NCI-H748 (cell line): Measurements from ENCODE around the gene NDUFS7.
"Not testable (repeated sequence)": the region's sequence is repeated elsewhere in the genome, so short reads cannot be mapped to it uniquely, and the experiment has no call there.

Experiments
- DNase-seq: peaks from one replicate; lab custom pipeline; 2025; ENCODE audit not compliant: unreplicated experiment; lab: John Stamatoyannopoulos, UW

NDUFS7 gene

DNA sequence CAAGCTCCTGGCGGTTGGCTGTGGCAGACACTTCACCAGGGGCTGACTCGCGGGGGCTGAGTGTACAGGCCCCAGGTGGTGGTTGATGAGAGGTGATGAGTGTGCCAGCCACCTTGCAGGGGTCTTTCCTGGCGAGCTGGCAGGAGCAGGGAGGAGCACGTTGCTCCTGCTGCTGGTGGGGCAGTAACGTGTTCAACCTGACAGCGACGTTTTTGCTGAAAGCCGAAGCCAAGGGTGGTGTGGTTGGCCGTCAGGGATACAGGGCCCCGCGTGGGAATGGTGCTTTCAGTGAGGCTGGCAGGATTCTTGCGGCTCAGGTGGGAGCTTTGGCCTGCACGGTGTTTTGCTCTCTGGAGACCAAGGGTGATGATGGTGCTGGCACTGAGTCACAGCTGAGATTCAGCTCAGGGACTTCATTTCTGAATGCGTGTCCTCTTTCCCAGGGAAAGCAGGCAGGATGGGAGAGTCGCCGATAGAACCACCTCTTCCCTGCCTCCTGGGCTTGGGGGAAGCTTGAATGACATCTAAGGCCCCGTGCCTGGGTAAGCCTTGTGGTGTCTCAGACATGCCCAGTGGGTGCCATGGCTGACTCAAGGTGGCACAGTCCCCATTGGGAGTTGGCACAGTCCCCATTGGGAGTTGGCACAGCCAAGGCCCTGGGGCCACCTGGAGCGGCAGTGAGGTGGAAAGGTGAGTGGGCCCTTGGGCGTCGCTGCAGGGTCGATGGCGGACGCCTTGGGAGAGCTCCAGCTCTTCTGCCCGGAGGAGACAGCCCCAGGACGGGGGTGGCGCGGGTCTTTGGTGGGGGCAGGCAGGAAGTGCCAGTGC is 32.5 kb downstream of the NDUFS7 start:
- no peak for DNase-seq

DNA sequence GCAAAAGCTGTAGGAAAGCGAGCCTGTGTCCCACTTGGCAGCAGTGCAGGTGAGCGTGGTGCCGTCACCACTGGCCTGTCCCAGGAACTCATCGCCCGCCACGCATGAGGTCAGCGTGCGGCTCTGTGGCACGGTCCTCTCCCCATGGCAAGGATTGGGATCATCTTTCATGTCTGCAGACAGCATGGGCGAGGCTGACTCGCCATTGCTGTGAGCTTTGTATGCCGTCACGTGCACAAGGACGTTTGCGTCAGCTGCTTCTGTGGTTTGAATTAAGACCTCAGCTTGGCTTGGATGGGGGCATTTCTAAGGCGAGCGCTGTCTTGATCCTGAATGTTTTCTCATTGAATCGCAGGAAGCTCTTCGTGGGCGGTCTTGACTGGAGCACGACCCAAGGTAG is 33.4 kb downstream of the NDUFS7 start:
- no peak for DNase-seq

GRCh38 chr19:1417681-1418495 is 34.2 kb downstream of the NDUFS7 start:
- no peak for DNase-seq

DNA sequence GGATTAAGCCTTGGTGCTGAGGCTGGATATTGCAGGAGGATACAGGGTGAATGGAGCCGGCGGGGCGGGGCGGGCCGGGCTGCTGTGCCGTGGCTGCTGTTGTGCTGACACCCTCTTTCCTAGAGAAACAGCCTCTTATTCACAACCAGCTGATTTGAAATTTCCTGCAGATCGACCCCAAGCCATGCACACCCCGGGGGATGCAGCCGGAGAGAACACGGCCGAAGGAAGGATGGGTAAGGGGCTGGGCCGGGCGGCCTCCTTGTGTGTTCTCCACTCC is 34.7 kb downstream of the NDUFS7 start:
- no peak for DNase-seq

GRCh38 chr19:1418951-1419738 is 35.4 kb downstream of the NDUFS7 start:
- no peak for DNase-seq

DNA sequence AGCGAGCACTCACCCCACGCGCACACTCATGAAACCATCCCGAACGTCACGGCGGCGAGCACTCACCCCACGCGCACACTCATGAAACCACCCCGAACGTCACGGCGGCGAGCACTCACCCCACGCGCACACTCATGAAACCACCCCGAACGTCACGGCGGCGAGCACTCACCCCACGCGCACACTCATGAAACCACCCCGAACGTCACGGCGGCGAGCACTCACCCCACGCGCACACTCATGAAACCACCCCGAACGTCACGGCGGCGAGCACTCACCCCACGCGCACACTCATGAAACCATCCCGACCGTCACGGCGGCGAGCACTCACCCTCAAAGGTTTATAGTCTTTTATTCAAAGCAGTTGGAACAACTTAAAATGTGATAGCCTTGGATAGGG is 36.4 kb downstream of the NDUFS7 start:
- DNase-seq: not testable (repeated sequence)

DNA sequence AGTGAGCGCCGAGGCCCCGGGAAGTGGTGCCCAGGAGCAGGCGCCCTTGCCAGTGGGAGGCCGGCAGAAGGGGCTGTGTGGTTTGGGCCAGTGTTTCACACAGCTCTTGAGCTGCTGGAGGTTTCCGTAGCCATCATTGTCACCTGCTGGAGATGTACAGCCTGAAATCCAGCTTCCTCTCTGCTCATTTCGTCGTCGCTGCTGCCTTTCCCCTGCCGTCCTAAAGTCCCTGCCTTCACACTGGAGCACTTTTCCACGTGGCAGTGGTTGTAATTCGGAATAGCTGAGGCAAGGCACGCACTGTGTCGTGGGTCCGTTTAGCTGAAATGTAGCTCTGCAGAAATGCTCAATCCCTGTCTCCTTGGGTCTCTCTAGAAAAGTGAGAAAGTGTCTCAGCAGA is 36.9 kb downstream of the NDUFS7 start:
- no peak for DNase-seq

GRCh38 chr19:1421218-1421957 is 37.7 kb downstream of the NDUFS7 start:
- DNase-seq: no peak

- no peak for DNase-seq
These were observed 38.2 kb downstream of the NDUFS7 start for GRCh38 chr19:1421958-1422305.

DNA sequence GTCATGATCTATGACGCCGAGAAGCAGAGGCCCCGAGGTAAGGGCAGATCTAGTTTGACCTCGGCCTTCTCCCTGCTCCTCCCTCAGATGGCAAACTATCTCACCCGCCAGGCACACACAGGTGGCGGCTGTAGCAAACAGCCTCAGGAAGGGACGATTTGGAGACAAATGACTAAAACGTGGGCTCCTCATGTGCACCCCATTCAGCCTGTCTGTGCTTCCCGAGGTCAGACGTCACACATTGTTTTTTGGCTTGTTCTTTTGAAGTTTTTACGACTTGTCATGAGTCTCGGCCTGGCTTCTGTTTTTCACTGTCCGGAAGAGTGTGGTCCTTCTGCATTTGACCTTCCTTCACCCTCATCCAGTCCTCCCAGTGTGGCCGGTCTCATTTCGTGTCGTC is 38.7 kb downstream of the NDUFS7 start:
- DNase-seq: no peak

DNA sequence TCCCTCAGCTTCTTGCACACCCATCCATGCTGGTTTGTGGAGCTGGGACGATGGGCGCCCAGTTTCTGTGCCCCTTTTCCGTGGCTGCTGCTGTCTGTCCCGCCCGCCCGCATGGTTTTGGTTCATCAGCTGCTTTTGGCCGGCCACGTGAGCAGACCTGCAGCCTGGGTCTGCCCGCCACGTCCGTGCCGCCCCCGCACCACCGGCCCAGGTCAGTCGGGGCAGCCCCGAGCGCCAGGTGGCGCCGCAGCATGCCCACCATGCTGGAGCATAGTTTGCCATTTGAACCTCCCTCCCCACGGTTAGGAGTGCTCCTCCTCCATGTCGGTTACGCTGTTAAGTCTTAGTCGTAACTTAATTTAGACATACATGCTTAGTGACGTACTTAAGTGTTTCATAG is 39.2 kb downstream of the NDUFS7 start:
- DNase-seq: no peak

- DNase-seq: no peak
These were observed 39.9 kb downstream of the NDUFS7 start for GRCh38 chr19:1423436-1424191.

DNA sequence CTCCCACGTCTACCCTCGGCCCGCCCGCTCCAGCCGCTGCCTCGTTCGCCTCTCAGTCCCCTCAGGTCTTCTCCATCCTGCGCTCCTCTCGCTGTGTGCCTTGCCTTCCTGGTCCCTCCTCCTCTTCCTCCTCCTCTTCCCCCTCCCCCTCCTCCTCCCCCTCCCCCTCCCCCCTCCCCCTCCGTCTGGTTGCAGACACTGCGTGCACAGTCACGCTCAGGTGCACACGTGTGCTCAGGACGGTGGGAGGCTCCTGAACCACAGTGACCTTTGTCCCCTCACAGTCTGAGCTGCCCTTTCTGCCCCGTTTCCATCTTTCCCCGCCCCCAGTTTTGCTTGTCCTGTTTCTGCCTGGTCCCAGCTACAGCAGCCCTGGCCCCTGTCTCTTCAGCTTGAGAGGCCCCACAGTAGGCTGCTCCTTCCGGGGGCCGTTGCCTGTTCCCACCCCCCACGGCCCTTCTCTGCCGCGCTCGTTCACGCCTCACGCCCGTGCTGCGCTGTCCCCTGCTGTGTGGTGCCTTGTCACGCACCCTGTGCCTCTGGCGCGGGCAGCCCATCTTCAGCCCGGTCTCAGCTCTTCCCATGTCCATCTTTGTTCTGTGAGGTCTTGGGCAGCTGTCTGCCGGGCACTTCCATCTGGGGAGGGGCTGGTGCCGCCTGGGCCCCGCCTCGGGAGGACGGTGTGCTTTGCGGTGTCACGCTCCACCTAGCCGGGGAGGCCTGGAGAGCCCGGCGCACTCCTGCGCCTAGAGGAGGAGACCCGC is 40.7 kb downstream of the NDUFS7 start:
- DNase-seq: no peak

- no peak for DNase-seq
These were observed 41.6 kb downstream of the NDUFS7 start for GRCh38 chr19:1425102-1425837.

DNA sequence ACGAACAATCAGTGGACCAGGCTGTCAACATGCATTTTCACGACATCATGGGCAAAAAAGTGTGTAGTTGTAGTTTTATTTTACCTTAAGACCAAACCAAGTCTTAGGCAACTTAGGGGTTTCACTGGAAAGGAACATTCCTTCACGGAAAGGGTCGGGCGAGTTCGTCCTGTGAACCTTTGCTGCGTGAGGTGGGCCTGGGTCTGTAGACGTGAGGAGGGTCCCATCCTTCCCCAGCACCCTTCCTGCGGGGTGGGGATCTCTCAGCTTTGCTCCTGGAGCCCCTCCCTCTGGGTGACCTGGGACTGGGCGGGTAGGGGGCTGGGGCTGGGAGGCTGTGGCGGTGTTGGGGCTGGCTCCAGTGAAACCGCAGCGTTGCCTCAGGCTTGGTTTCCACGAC is 42.2 kb downstream of the NDUFS7 start:
- DNase-seq: no peak

DNA sequence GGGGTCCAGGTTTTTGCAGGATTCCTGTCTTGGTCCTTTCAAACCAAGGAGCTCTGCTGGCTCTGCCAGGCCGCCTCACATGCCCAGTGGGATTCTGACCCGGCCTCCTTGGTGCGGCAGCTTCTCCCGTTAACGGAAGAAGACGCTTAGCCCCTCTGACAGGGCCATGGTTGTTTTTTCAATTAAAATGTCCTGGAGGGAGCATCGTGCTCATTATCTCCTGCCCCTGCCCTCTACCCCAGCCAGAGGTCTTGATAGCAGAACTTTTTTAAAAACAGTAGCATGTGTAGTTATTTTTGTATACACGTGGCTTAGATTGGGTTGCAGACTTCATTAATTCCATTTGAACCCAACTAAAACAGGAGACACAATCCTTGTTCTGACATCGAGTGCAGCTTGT is 43.0 kb downstream of the NDUFS7 start:
- no peak for DNase-seq

DNA sequence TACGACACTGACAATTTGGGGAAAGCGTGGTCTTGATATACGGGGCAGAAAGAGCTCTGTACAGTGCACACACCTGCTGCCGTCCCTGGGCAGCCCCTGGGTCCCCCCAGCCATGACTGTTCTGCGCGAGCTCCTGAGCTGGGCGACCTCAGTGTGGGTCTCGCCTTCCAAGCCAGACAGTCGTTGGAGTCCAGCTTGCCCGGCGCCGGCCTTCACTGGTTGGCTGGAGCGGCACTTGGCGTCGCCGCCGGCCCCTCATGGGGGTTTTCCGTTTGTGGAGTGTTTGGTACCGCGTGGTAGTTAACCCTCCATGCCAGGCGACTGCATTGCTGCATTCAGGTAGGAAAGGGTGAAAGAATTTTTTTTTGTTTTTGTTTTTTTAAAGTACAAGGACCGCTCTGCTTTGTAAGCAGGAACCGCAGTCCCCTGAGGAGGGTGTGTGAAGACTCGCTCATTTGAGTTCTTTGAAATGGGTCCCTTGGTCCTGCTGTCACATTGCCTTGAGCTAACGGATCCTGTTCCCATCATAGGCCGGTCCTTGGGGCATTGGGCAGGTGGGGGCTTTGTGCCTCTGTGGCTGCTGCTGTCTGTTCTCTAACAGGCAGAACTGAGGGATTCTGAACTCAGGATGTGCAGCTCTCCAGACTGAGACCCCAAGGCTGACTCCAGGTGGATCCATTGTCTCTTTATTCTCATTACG is 43.7 kb downstream of the NDUFS7 start:
- no peak for DNase-seq

DNA sequence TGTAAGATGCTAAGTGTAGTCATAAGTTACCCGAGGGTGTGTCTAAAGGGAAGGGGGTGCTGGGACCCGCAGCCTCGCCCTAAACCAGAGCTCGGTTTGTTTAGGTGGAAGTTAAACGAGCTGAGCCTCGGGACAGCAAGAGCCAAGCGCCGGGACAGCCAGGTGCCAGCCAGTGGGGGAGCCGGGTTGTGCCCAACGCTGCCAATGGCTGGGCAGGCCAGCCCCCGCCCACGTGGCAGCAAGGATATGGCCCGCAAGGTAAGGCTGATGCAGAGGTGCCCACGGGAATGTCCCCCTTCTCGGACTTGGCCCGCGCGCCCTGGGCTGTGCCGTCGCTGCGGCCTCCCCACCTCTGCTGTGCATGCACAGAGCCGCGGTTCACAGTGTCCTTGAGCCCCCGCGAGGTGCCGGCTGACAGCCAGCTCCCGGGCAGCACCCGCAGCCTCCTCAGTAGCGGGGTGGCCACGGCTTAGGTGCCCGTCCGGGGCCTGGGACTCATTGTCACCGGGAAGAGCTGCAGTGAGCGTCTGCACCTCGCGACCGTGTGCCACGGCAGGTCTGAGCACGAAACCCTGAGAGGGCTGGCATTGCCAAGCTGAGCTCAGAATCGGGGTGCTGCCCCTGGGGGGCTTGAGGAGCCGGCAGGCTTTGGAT is 45.2 kb downstream of the NDUFS7 start:
- no peak for DNase-seq
